WI38 (cell line): ENCODE data around the gene NTSR1.

Experiments
- H3K4me3 ChIP-seq: 2 replicates; pipeline ENCODE4 v1.5.1; 2011; ENCODE audit warnings: low read depth, mild to moderate bottlenecking, control low read depth, low read length
- TF ChIP-seq, protein P1 (sequence below): IDR thresholded peaks from 2 replicates; pipeline ENCODE4 v1.5.1; 2012; ENCODE audit warnings: low read depth, mild to moderate bottlenecking, control low read depth, low read length

NTSR1 gene

DNA sequence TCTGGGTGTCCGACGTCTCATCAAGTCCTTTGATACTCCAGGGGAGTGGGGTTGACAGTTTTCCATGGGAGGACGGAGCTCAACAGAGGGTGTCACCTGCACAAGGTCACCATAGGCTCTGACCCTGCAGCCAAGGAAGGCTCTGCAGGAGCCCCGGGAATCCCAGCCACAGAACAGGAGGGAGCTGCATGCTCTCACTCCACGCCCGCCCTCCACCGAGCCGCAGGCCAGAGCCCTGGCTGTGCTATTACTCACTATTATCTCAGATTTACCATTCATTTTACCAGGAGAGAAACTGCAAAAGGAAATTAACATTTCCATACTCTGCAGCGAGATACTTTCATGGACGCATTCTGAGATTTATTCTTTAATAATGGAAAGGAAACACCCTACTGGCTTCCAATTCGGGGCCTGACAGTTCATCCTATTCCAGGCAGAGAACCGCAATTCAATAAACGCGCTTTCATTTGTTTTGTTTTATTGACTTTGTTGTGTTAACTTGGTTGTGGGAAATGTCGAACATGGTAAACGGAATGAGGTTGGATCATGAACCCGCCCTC lies 18.3 kb upstream of the NTSR1 start:
- TF ChIP-seq, protein P1, sequence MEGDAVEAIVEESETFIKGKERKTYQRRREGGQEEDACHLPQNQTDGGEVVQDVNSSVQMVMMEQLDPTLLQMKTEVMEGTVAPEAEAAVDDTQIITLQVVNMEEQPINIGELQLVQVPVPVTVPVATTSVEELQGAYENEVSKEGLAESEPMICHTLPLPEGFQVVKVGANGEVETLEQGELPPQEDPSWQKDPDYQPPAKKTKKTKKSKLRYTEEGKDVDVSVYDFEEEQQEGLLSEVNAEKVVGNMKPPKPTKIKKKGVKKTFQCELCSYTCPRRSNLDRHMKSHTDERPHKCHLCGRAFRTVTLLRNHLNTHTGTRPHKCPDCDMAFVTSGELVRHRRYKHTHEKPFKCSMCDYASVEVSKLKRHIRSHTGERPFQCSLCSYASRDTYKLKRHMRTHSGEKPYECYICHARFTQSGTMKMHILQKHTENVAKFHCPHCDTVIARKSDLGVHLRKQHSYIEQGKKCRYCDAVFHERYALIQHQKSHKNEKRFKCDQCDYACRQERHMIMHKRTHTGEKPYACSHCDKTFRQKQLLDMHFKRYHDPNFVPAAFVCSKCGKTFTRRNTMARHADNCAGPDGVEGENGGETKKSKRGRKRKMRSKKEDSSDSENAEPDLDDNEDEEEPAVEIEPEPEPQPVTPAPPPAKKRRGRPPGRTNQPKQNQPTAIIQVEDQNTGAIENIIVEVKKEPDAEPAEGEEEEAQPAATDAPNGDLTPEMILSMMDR = no peak
- no peak overlapping the region for H3K4me3 ChIP-seq

DNA sequence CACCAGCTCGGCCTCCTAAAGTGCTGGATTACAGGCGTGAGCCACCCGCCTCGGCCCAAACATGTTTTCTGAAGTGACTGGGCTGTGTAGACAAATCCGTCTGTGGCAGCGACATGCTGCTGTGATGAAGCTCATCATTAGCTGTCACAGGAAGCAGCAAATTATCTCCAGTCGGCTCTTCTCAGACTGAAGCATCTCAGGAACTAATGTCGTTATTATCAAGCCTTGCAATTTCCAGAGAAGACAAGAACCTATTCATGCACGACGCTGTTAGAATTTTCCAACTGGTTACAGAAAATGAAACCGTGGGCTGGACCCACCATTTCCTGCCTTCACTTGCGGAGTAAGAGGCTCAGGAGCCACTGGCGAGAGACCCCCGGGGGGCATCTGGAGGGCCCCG lies 17.1 kb upstream of the NTSR1 start:
- no peak overlapping the region for H3K4me3 ChIP-seq
- TF ChIP-seq, protein P1 = no peak

DNA sequence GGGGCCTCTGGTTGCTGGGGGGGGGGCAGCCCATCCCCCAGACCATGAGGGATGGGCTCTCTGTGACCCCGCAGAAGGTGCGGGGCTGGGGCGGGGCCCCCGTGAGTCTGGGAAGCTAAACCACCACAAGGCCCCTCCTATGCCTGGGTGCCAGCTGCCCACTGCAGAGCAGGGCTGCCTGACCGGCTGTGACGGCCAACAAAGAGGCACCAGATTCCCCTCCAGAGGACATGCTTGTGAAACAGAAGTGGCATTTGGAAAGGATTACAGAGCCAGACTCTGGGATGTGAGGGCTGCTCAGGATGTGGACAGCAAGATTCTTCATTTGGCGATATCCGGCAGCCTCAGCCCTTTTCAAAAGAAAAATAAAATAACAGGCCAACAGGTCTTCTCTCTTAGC lies 16.5 kb upstream of the NTSR1 start:
- TF ChIP-seq, protein P1 = no peak
- H3K4me3 ChIP-seq = no peak overlapping the region

DNA sequence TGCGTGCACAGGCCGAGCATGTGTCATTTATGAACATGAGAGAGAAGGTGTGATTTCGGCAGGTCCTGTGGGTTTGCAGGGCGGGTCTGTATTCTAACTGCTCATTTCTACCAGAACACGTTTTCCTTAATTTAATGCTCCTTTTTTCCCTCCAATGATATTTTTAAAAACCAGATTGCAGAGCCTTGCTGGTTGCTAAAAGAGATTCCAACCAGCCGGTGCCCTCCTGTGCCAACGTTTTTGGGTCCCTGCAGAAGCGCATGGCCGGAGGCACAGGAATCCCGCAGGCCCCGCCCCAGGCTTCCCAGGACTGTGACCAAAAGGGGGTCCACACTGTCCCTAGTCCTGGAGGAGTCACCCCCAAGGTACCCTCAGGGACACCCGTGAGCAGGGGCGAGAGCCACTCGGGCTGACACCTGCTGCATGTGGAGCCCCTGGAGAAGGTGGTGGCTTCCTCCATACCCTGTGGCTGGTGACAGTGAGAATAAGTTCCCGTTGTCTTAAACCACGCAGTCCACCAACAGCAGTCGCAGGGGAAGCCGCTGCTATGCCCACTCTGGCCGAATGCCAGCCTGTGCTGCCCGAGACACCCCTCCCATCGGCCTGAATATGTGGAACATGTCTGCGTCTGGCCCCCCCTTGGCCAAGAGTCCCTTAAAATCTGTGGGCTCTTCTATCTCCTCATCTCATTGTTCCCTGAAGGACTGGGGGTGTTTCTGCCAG lies 15.7 kb upstream of the NTSR1 start:
- H3K4me3 ChIP-seq = no peak overlapping the region
- TF ChIP-seq, protein P1 = no peak

DNA sequence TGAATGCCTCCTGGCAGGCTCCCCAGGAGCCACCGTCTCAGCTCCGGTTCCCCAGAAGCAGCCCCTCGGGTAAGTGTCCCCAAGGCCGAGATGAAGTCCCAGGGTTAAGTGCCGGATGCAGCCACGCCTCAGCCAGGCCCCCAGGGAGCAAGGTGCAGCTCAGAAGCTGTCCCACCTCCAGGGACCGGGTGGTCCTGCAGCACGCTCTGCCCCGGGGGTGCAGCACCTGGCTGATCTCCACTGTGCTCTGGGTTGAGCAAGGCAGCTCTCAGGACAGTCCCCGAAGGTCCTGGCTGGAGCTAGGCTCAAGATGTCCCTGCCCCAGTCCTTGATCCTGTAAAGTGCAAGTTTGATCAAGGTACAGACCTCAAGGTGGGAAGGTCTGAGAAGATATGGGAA lies 15.1 kb upstream of the NTSR1 start:
- TF ChIP-seq, protein P1 = no peak
- H3K4me3 ChIP-seq = no peak overlapping the region

DNA sequence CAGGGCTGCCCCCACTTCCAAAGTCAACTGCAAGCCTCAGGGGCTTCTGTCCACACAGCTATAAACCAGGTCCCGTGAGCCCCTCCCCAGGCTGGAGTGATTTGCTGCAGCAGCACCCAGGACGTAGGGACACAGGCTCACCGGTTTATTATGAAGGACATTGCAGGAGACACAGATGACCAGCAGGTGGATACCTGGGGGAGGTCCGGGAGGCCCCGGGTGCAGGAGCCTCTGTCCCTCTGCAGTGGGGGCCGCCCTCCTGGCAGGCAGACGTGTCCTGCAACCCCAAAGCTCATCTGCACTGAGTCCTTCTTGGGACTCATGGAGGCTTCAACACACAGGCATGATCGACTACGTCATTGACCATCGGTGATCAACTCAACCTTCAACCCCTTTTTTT lies 14.5 kb upstream of the NTSR1 start:
- no peak overlapping the region for H3K4me3 ChIP-seq
- TF ChIP-seq, protein P1 = no peak

DNA sequence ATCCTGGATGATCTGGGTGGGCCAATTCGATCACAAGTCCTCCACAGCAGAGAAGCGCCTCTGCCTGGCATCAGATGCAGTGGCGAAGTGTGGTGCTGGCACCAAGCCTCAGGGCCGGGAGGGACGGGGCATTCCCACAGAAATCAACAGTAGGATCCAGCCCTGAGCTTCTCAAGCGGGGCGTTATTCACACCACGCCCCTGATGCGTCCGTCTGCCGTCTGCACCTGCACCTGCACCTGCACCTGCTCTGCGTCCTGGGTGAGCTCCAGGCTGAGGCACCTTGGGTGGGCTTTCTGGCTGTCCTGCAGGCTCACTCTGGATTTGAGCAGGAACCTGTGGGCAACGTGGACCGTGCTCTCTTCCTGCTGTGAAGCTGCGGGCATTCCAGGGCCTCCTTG lies 13.8 kb upstream of the NTSR1 start:
- TF ChIP-seq, protein P1 = no peak
- H3K4me3 ChIP-seq = no peak overlapping the region
